GM18502 (cell line): ENCODE data around the gene PPP1R16B.

Experiments
- ATAC-seq: cut with Tn5 transposase; IDR thresholded peaks from one replicate; pipeline ENCODE4 v1.9.1; 2021; ENCODE audit warnings: mild to moderate bottlenecking; ENCODE audit not compliant: unreplicated experiment, poor library complexity

Gene PPP1R16B

GRCh38 chr20:38926142-38926933 is 120.8 kb downstream of the PPP1R16B start, which contains the start of gene FAM83D:
TSS of gene FAM83D (plus strand) at chr20:38926417. CDS start at chr20:38926443, 26 bp downstream.
- ATAC-seq, result peak; percentile 92

GRCh38 chr20:38926934-38927616 is 121.6 kb downstream of the PPP1R16B start:
- no peak for ATAC-seq

GRCh38 chr20:38927902-38928578 is 122.5 kb downstream of the PPP1R16B start:
- no peak for ATAC-seq

- no peak for ATAC-seq
These were observed 124.7 kb downstream of the PPP1R16B start for GRCh38 chr20:38930242-38930569.

- ATAC-seq, result no peak
These were observed 126.5 kb downstream of the PPP1R16B start for GRCh38 chr20:38931984-38932383.

GRCh38 chr20:38932457-38933120 is 127.1 kb downstream of the PPP1R16B start:
- no peak for ATAC-seq

- no peak for ATAC-seq
These were observed 129.0 kb downstream of the PPP1R16B start for GRCh38 chr20:38934530-38934929.

- no peak for ATAC-seq
These were observed 129.8 kb downstream of the PPP1R16B start for GRCh38 chr20:38935285-38935684.

- ATAC-seq, result no peak
These were observed 130.5 kb downstream of the PPP1R16B start for GRCh38 chr20:38935967-38936407.

- no peak for ATAC-seq
These were observed 131.5 kb downstream of the PPP1R16B start for GRCh38 chr20:38937000-38937399.

- ATAC-seq, result no peak
These were observed 132.5 kb downstream of the PPP1R16B start for GRCh38 chr20:38937978-38938473.

- ATAC-seq, result no peak
These were observed 134.2 kb downstream of the PPP1R16B start for GRCh38 chr20:38939686-38940085.

- no peak for ATAC-seq
These were observed 135.1 kb downstream of the PPP1R16B start for GRCh38 chr20:38940644-38941043.

GRCh38 chr20:38941726-38942389 is 136.4 kb downstream of the PPP1R16B start:
- ATAC-seq, result no peak

- no peak for ATAC-seq
These were observed 139.5 kb downstream of the PPP1R16B start for GRCh38 chr20:38945012-38945411.

GRCh38 chr20:38946836-38947235 is 141.3 kb downstream of the PPP1R16B start:
- ATAC-seq, result no peak

- no peak for ATAC-seq
These were observed 142.4 kb downstream of the PPP1R16B start for GRCh38 chr20:38947931-38948362.

- ATAC-seq, result no peak
These were observed 144.8 kb downstream of the PPP1R16B start for GRCh38 chr20:38950254-38950653.

GRCh38 chr20:38951611-38952010 is 146.1 kb downstream of the PPP1R16B start:
- no peak for ATAC-seq

GRCh38 chr20:38952153-38952552 is 146.7 kb downstream of the PPP1R16B start:
- ATAC-seq, result no peak
